ENCODE data around the gene LZTS2.
A peak's percentile ranks its signal among the peaks of the same experiment; 100 is the strongest.

Gene LZTS2

DNA sequence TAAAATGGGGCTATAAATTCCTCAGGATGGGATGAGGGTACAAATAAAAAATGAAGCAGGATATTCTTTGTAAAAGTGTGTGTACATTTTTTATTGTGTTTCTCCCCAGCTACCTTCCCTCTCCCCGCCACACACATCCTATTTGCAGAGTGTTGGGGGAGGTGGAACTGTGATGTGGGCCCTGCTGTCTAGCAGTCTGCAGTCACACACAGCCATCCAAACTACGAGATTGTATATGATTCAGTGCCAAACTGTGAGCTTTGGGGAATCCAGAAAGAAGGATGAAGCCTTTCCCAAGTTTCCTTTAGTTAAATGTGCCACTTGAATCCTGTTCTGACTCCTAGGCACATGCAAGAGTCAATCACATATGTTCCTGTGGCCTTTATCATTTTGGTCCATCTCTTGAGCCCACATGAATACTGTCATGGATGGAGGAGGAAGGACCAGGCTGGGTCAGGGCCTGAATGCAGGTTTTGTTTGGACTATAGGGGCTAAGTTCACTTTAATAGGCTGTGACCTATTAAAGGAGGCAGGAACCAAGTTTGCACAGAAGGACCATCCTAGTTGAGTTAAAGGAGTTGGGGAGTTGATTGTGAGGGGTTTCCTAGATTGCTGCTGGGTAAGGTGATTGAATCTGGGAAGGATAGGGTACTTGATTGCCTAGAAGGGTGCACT is 31.4 kb upstream of the LZTS2 start:
- H3K4me3 ChIP-seq (ENCODE audit: low read length) = no peak overlapping the region
- no peak for DNase-seq (ENCODE audit: low read depth)
- TF ChIP-seq, protein P1, sequence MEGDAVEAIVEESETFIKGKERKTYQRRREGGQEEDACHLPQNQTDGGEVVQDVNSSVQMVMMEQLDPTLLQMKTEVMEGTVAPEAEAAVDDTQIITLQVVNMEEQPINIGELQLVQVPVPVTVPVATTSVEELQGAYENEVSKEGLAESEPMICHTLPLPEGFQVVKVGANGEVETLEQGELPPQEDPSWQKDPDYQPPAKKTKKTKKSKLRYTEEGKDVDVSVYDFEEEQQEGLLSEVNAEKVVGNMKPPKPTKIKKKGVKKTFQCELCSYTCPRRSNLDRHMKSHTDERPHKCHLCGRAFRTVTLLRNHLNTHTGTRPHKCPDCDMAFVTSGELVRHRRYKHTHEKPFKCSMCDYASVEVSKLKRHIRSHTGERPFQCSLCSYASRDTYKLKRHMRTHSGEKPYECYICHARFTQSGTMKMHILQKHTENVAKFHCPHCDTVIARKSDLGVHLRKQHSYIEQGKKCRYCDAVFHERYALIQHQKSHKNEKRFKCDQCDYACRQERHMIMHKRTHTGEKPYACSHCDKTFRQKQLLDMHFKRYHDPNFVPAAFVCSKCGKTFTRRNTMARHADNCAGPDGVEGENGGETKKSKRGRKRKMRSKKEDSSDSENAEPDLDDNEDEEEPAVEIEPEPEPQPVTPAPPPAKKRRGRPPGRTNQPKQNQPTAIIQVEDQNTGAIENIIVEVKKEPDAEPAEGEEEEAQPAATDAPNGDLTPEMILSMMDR (IDR thresholded peaks at IDR 0.05; ENCODE audit: insufficient read depth, low read depth, low read length, missing control alignments) = no peak

DNA sequence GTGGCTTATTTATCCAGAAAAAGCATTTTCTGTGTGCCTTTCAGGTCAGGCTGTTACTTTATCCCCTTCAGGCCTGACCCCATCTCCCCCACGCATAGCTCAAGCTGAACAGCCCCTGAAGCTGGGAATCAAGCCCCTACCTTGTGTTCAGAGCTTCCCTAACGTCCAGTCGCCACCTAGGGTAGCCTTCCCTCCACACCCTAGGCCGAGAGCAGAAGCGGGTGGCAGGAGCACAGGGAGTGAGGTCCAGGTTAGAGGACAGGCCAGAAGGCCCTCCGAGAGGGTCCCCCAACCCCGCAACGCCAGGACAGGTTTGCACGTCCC is 30.8 kb upstream of the LZTS2 start:
- TF ChIP-seq, protein P1 (IDR thresholded peaks at IDR 0.05; ENCODE audit: insufficient read depth, low read depth, low read length, missing control alignments) = no peak
- H3K4me3 ChIP-seq (ENCODE audit: low read length) = peak overlapping the region; percentile 49
- DNase-seq (ENCODE audit: low read depth) = no peak

DNA sequence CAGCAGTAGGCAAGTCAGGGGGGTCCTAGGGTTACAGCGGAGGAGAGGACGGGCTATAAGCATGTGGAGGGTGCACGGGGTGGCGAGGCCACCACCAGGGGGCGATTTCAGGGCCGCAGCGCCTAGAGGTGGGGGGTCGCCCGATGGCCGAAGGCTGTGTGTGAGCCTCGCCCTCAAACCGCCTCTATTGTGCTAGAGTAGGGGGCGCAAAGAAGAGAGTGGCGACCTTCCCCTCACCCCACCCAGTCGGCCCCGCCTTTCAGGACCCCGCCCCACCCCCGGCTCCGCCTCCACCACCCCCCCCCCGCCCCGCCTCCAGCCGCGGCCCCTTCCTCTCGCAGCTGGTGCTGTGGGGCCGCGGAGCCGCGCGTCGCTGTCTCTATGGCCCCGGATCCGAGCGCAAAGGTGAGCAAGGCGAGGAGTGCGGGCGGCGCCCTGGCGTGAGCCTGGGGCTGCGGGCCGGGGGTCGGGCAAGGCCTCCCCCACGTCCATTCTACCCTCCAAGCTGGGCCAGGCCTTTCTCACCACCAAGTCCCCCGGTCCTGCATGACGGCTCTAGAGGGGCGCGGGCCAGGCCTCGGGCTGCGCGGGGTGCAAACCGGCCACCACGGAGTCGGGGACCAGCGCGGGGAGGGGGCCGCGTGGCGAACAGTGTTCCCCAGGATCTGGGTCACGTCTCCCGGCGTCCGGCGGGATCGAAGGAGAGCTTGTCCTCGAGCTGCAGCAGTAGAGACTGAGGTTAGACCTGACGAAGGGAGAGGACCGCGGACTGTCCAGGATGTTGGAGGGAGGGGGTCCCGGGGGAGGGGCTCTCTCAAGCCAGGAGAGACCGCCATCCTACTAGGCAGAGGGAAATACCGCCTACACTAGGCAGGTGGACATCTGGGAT is 30.2 kb upstream of the LZTS2 start, which contains the start of gene SEMA4G:
TSS of gene SEMA4G (plus strand) at position 318 of the 889 bp plus-strand sequence. CDS start 3,409 bp downstream, outside the sequence.
- TF ChIP-seq, protein P1 (IDR thresholded peaks at IDR 0.05; ENCODE audit: insufficient read depth, low read depth, low read length, missing control alignments) = peak; percentile 73
- peak within 1 kb of the TSS; percentile 49 for H3K4me3 ChIP-seq (ENCODE audit: low read length)
- peak; percentile 16 for DNase-seq (ENCODE audit: low read depth)

DNA sequence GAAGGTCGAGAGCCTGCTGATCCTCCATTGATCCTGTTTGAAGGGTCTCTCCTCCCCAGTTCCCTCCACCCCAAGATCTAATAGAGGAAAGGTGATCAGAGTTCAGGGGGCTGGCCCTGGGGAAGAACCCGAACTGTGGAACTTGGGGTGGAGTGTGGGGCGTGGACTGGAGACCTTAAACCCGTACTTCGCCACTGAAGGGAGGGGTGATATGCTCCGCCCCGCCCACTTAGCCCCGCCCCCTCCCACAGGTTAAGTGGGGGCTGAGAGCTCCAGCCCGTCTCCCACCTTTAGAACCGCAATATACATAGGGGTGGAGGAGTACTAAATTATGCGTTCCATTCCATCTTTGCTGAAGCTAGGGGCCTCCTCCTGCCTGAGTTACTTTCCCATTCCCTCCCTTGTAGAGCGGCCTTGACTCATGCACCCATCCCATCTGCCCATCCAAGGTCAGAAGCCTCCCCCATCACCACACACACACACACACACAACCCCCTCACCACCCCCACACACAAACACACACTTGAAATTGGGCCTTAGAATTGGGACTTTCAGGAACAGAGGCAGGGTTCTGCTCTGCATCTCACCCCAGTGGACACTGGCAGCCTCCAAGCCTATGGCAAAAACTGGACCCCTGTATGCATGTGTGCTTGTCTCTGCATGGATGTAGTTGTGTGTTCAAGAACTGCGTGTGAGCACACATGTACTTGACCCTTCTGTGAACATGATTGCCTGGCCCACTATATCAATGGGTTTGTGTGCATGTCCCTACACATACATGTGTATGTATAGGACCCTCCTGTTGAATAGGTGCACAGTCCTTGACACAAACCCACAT is 29.3 kb upstream of the LZTS2 start:
- H3K4me3 ChIP-seq (ENCODE audit: low read length) = peak overlapping the region; percentile 49
- DNase-seq (ENCODE audit: low read depth) = peak; percentile 27
- TF ChIP-seq, protein P1 (IDR thresholded peaks at IDR 0.05; ENCODE audit: insufficient read depth, low read depth, low read length, missing control alignments) = no peak

DNA sequence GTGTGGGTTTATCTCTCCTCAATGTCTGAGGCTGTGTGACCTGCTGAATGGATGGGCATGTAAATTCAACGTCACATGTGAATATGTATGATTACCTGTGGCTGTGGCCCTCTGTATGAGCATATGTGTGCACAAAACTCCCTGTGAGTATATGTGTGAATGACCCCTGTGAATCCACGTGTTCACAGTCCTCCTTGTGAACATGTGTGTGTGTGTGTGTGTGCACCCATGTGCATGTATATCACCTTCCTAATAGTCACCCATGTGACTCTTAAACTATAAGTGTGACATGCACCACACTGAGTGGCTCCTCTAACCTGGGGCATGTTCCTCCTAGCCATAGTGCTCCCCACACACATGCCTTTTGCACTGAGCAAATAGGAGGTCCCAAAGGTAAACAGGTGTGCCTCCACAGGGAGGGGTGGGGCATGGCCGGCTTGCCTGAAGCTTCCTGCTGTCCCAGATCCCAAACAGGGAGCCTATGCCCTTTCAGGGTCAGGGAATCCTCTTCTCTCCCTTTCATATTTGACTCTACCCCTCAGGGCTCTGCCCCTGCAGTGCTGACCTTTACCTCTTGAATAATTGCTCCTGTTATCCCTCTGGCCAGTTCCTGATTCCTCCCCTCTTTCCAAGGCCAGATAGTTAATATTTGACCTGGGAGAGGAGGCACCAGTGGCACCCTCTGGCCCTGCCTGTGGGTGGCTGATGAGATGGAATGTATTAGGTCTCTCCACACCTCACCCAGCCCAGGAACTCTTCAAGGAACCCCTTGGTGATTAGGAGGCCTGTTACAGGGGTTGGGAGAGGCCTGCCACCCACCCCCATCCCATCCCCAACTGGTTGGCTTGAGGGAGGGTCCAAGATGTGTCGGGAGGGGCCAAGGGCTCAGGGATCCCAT is 28.4 kb upstream of the LZTS2 start:
- TF ChIP-seq, protein P1 (IDR thresholded peaks at IDR 0.05; ENCODE audit: insufficient read depth, low read depth, low read length, missing control alignments) = no peak
- DNase-seq (ENCODE audit: low read depth) = no peak
- H3K4me3 ChIP-seq (ENCODE audit: low read length) = no peak overlapping the region
